Measurements from ENCODE around the gene FKBP5. TPM values are rescaled to one million over a fixed set of nuclear protein-coding genes. Genes with fewer than 3 reads are reported as not detected.
A peak's percentile ranks its signal among the peaks of the same experiment; 100 is the strongest.

The FKBP5 gene
- total RNA-seq, 1 donor from 2014 or later = 17.1 TPM

- no peaks in the 10 kb centered on the region for H3K9me3 Mint-ChIP-seq
- H3K36me3 Mint-ChIP-seq (ENCODE audit: low read depth) = no peaks in the 10 kb centered on the region
- ATAC-seq (ENCODE audit: low read depth) (no peak), DNase-seq (no peak)
- intact Hi-C loops (cut with micrococcal nuclease) = loop anchor here (1.0 to 2.0 kb wide), 2 partner anchors 12 to 30 kb away; partner anchors contain the start of gene FKBP5
- CTCF ChIA-PET = interaction anchor here (0.7 to 1.5 kb wide), 4 partner anchors 14 to 135 kb away, joined by 3 to 7 read pairs (median 4); partner anchors contain the start of gene ARMC12
- no peak for TF ChIP-seq CTCF (IDR thresholded peaks at IDR 0.05)
- POLR2A ChIA-PET = interaction anchor here (0.6 to 4.7 kb wide), 6 partner anchors 8 to 199 kb away, joined by 3 to 31 read pairs (median 4); no protein-coding TSS in a partner anchor
- peaks cover 48% of the 10 kb centered on the region for H3K4me1 Mint-ChIP-seq
- peak overlapping the region; percentile 75 for H3K4me3 Mint-ChIP-seq
- H3K27ac Mint-ChIP-seq = peak overlapping the region; percentile 89
- H3K27me3 Mint-ChIP-seq = no peaks in the 10 kb centered on the region
These were observed 30.2 kb upstream of the FKBP5 start for GRCh38 chr6:35718911-35719381.

- intact Hi-C loops (cut with micrococcal nuclease) = loop anchor here (2.0 kb wide), 1 partner anchor 30 kb away; the partner anchor contains the start of gene FKBP5
- TF ChIP-seq CTCF (IDR thresholded peaks at IDR 0.05) = no peak
- Mint-ChIP-seq H3K9me3 (no peaks in the 10 kb centered on the region), H3K27ac (peak overlapping the region; percentile 89), H3K27me3 (no peaks in the 10 kb centered on the region), H3K4me1 (peaks cover 50% of the 10 kb centered on the region), H3K4me3 (no peak overlapping the region), H3K36me3 (ENCODE audit: low read depth) (no peaks in the 10 kb centered on the region)
- ATAC-seq (ENCODE audit: low read depth) (no peak), DNase-seq (no peak)
- POLR2A ChIA-PET = interaction anchor here (3.0 to 4.7 kb wide), 2 partner anchors 10 to 13 kb away, joined by 23 to 31 read pairs; no protein-coding TSS in a partner anchor
- CTCF ChIA-PET = interaction anchor here (0.8 to 1.5 kb wide), 2 partner anchors 15 to 134 kb away, joined by 3 to 6 read pairs; no protein-coding TSS in a partner anchor
These were observed 29.6 kb upstream of the FKBP5 start for GRCh38 chr6:35718375-35718736.

GRCh38 chr6:35717449-35718374 is 29.0 kb upstream of the FKBP5 start:
- POLR2A ChIA-PET = interaction anchor here (3.0 to 4.7 kb wide), 2 partner anchors 10 to 14 kb away, joined by 23 to 31 read pairs; no protein-coding TSS in a partner anchor
- H3K36me3 Mint-ChIP-seq (ENCODE audit: low read depth) = no peaks in the 10 kb centered on the region
- H3K4me1 Mint-ChIP-seq = peaks cover 50% of the 10 kb centered on the region
- H3K27me3 Mint-ChIP-seq = no peaks in the 10 kb centered on the region
- intact Hi-C loops (cut with micrococcal nuclease) = loop anchor here (2.0 kb wide), 1 partner anchor 29 kb away; the partner anchor contains the start of gene FKBP5
- DNase-seq = no peak
- no peaks in the 10 kb centered on the region for H3K9me3 Mint-ChIP-seq
- peak overlapping the region; percentile 89 for H3K27ac Mint-ChIP-seq
- no peak overlapping the region for H3K4me3 Mint-ChIP-seq
- no peak for TF ChIP-seq CTCF (IDR thresholded peaks at IDR 0.05)
- CTCF ChIA-PET = interaction anchor here (0.8 to 1.5 kb wide), 2 partner anchors 15 to 133 kb away, joined by 3 to 6 read pairs; no protein-coding TSS in a partner anchor
- ATAC-seq (ENCODE audit: low read depth) = no peak

- no peaks in the 10 kb centered on the region for H3K9me3 Mint-ChIP-seq
- intact Hi-C loops (cut with micrococcal nuclease) = no loop called here
- ChIA-PET POLR2A (no interaction called here), CTCF (no interaction called here)
- ATAC-seq (ENCODE audit: low read depth) (no peak), DNase-seq (no peak)
- no peak for TF ChIP-seq CTCF (IDR thresholded peaks at IDR 0.05)
- H3K27ac Mint-ChIP-seq = no peak overlapping the region
- H3K36me3 Mint-ChIP-seq (ENCODE audit: low read depth) = no peaks in the 10 kb centered on the region
- H3K4me3 Mint-ChIP-seq = no peak overlapping the region
- H3K27me3 Mint-ChIP-seq = no peaks in the 10 kb centered on the region
- H3K4me1 Mint-ChIP-seq = peaks cover 45% of the 10 kb centered on the region
These were observed 28.1 kb upstream of the FKBP5 start for GRCh38 chr6:35716798-35717197.

Data from activated B cell treated with CpG ODN at 0.5 μM for 24 hours (primary cell).